HepG2 (cell line): ENCODE measurements around the gene CHADL. TPM values are rescaled to one million over a fixed set of nuclear protein-coding genes. Genes with fewer than 3 reads are reported as not detected.

Experiments used
- AGO2 ChIP-seq: fragments of 200-400 bp; formaldehyde crosslinking; optimal IDR thresholded peaks from 2 replicates; pipeline ENCODE3; 2017; ENCODE audit warnings: mild to moderate bottlenecking, low read depth, low read length, moderate library complexity
- DNMT3B ChIP-seq: conservative IDR thresholded peaks from 2 replicates; pipeline ENCODE4 v1.6.1; 2016; ENCODE audit warnings: missing biosample characterization, control low read depth
- ERF ChIP-seq: IDR thresholded peaks from 2 replicates; pipeline ENCODE4 v1.6.1; 2018; ENCODE audit warnings: missing biosample characterization, missing genetic modification reagents
- KLF12 ChIP-seq: sonication (generic); formaldehyde crosslinking; IDR thresholded peaks from 2 replicates; pipeline ENCODE4 v1.4.0; 2020; ENCODE audit warnings: missing genetic modification reagents, borderline replicate concordance
- MEIS1 ChIP-seq: sonication (generic); formaldehyde crosslinking; IDR thresholded peaks from 2 replicates; pipeline ENCODE4 v1.9.0; 2021; ENCODE audit warnings: mild to moderate bottlenecking, missing genetic modification reagents, moderate library complexity, borderline replicate concordance
- NCOA2 ChIP-seq: sonication (generic); formaldehyde crosslinking; IDR thresholded peaks from 2 replicates; pipeline ENCODE4 v1.8.0; 2022; ENCODE audit warnings: inconsistent platforms
- NONO ChIP-seq, 2 experiments: fragments of 450-650 bp in 1 of 2; sonication (generic) in 1 of 2; formaldehyde crosslinking in 1 of 2; IDR thresholded peaks in 1 of 2; conservative IDR thresholded peaks in 1 of 2; 2 replicates each; pipeline versions ENCODE4 v1.6.1 to v1.8.0; 2017 to 2022; ENCODE audit warnings: mild to moderate bottlenecking in 1 of 2, missing genetic modification reagents in 1 of 2, moderate library complexity in 1 of 2
- NRL ChIP-seq: sonication (generic); formaldehyde crosslinking; IDR thresholded peaks from 2 replicates; pipeline ENCODE4 v1.5.0; 2020; ENCODE audit warnings: missing genetic modification reagents, mild to moderate bottlenecking, moderate library complexity, borderline replicate concordance
- PRPF4 ChIP-seq: fragments of 200-400 bp; formaldehyde crosslinking; IDR thresholded peaks from 2 replicates; pipeline ENCODE4 v1.6.1; 2016; ENCODE audit warnings: low read length, low read depth; ENCODE audit not compliant: poor library complexity, severe bottlenecking
- RXRA ChIP-seq: sonication (generic); formaldehyde crosslinking; IDR thresholded peaks from 2 replicates; pipeline ENCODE4 v1.5.1; 2020; ENCODE audit warnings: missing genetic modification reagents
- TBP ChIP-seq: sonication (generic); formaldehyde crosslinking; IDR thresholded peaks from 2 replicates; pipeline ENCODE4 v1.5.0; 2020; ENCODE audit warnings: missing genetic modification reagents
- TCF7 ChIP-seq: sonication (generic); IDR thresholded peaks from 2 replicates; pipeline ENCODE4 v1.6.1; 2016; ENCODE audit warnings: antibody characterized with exemption, low read depth
- TEAD2 ChIP-seq: sonication (generic); formaldehyde crosslinking; IDR thresholded peaks from 2 replicates; pipeline ENCODE4 v1.9.0; 2021; ENCODE audit warnings: missing genetic modification reagents
- THYN1 ChIP-seq: sonication (generic); formaldehyde crosslinking; IDR thresholded peaks from 2 replicates; pipeline ENCODE4 v1.8.1; 2023; ENCODE audit warnings: low read depth, mild to moderate bottlenecking, moderate library complexity, missing genetic modification reagents, borderline replicate concordance
- ZBTB3 ChIP-seq: sonication (generic); formaldehyde crosslinking; IDR thresholded peaks from 2 replicates; pipeline ENCODE4 v1.4.0; 2020; ENCODE audit warnings: low read depth, mild to moderate bottlenecking, moderate library complexity, missing genetic modification reagents, borderline replicate concordance
- ZC3H13 ChIP-seq: sonication (generic); formaldehyde crosslinking; IDR thresholded peaks from 2 replicates; pipeline ENCODE4 v1.8.1; 2023; ENCODE audit warnings: mild to moderate bottlenecking, missing genetic modification reagents, moderate library complexity
- ZEB1 ChIP-seq: IDR thresholded peaks from 2 replicates; pipeline ENCODE4 v1.6.1; 2012; ENCODE audit warnings: mild to moderate bottlenecking, low read depth, inconsistent platforms; ENCODE audit not compliant: insufficient replicate concordance
- ZNF138 ChIP-seq: sonication (generic); formaldehyde crosslinking; IDR thresholded peaks from 2 replicates; pipeline ENCODE4 v1.5.0; 2020; ENCODE audit warnings: mild to moderate bottlenecking, low read depth, missing genetic modification reagents
- ZNF253 ChIP-seq: sonication (generic); formaldehyde crosslinking; IDR thresholded peaks from 2 replicates; pipeline ENCODE4 v1.8.0; 2022; ENCODE audit warnings: mild to moderate bottlenecking, missing genetic modification reagents, borderline replicate concordance
- ZNF292 ChIP-seq: sonication (generic); formaldehyde crosslinking; IDR thresholded peaks from 2 replicates; pipeline ENCODE4 v1.8.1; 2022; ENCODE audit warnings: mild to moderate bottlenecking, low read depth, missing genetic modification reagents, borderline replicate concordance
- ZNF432 ChIP-seq: sonication (generic); formaldehyde crosslinking; IDR thresholded peaks from 2 replicates; pipeline ENCODE4 v1.5.0; 2020; ENCODE audit warnings: missing genetic modification reagents, mild to moderate bottlenecking, borderline replicate concordance
- ZNF496 ChIP-seq: sonication (generic); formaldehyde crosslinking; IDR thresholded peaks from 2 replicates; pipeline ENCODE4 v1.8.1; 2023; ENCODE audit warnings: mild to moderate bottlenecking, moderate library complexity, missing genetic modification reagents; ENCODE audit not compliant: insufficient replicate concordance
- ZNF558 ChIP-seq: sonication (generic); formaldehyde crosslinking; IDR thresholded peaks from 2 replicates; pipeline ENCODE4 v1.9.0; 2022; ENCODE audit warnings: mild to moderate bottlenecking, missing genetic modification reagents, borderline replicate concordance
- ZNF878 ChIP-seq: sonication (generic); formaldehyde crosslinking; IDR thresholded peaks from 2 replicates; pipeline ENCODE4 v1.8.1; 2023; ENCODE audit warnings: mild to moderate bottlenecking, missing genetic modification reagents, moderate library complexity
- ZZZ3 ChIP-seq: sonication (generic); formaldehyde crosslinking; IDR thresholded peaks from 2 replicates; pipeline ENCODE4 v1.4.0; 2020; ENCODE audit warnings: missing genetic modification reagents, mild to moderate bottlenecking, borderline replicate concordance
- polyA plus RNA-seq, 8 experiments: library from polyadenylated mRNA; depleted of rRNA in 3 of 8; stranded (reverse) in 7 of 8; unstranded in 1 of 8; fragments of >200 nt; fragmentation: Illumina TruSeq in 4 of 8; extraction: Trizol in 4 of 8; gene quantifications; 2 replicates each; pipeline versions ENCODE4 v1.2.1 to v1.2.3, GENCODE V29; 2011 to 2016; ENCODE audit warnings: low read depth in 4 of 8, missing spikeins in 1 of 8, mixed read lengths in 1 of 8; ENCODE audit not compliant: insufficient read depth in 1 of 8
- total RNA-seq, 5 experiments: library from RNA; depleted of rRNA; stranded (reverse); fragments of >200 nt; fragmentation: Illumina TruSeq; extraction: Trizol; gene quantifications; 2 replicates each; pipeline ENCODE4 v1.2.3, GENCODE V29; 2016; ENCODE audit warnings: low read depth in 1 of 5
- TF ChIP-seq, protein P1 (sequence below): sonication (generic); formaldehyde crosslinking; IDR thresholded peaks from 2 replicates; pipeline ENCODE4 v1.8.0; 2022; ENCODE audit warnings: missing genetic modification reagents, mild to moderate bottlenecking, inconsistent platforms, borderline replicate concordance
- TF ChIP-seq, protein P2 (sequence below): sonication (generic); formaldehyde crosslinking; IDR thresholded peaks from 2 replicates; pipeline ENCODE4 v1.8.0; 2022; ENCODE audit warnings: low read depth, missing genetic modification reagents

CHADL gene
- total and polyA plus RNA-seq, 2 of the 13 experiments (the other 11 are each of a cell fraction or from before 2014, with no cell fraction given): 2.8 to 8.1 TPM

DNA sequence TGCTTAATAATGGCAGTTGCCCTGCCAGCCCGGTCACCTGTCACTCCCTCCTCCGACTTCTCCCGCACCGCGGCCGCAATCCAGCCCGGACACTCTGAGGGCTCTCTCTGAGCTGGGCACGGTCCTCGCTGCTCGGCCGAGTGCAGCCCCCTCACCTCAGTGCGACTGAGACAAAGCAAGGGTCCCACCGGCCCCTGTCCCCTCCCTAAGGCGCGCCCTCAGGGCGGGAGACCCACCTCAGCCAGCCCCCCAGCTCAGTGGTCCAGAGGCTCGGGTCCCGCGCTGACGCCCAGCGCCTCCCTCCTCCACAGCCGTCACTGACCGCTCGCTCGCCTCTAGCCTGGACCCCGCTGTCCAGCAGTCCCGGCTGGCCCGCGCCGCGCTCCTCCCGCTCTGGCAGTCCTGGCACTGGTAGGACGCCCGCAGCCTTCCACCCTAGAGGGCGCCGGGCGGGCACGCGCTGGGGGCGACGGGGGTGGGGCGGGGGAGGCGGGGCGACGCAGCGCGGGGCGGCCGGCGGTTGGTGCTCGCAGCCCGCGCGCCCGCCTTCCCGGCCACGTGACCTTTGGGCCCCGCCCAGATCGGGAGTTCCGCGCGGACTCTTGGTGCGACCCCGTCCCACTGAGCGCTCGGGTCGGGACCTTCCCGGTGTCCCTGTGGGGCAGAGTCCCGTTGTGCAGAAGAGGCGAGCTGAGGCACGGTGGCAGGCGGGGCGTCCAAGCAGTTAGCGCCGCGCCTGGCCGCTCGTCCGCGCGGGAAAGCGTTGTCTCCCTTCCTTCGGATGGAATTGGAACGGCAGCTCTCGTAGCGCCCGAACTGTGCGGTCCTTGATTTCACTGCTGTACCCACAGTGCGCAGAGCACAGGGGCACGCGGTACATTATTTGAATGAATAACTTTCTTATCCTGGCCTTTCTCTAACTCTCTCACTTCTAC, 43.4 kb downstream of the CHADL start (continued):
- TF ChIP-seq DNMT3B (CRISPR knock-in tag) (no peak), KLF12 (CRISPR knock-in tag) (0 out of 2 replicates have a peak, but pooled peaks have one; percentile 33), ZNF878 (no peak), ZNF138 (CRISPR knock-in tag) (0 out of 2 replicates have a peak, but pooled peaks have one; percentile 20), ZBTB3 (CRISPR knock-in tag) (no peak), TCF7 (no peak), ERF (CRISPR knock-in tag) (no peak), ZNF253 (no peak), ZNF496 (CRISPR knock-in tag) (no peak), ZNF292 (CRISPR knock-in tag) (peak; percentile 15; the same call in 1 of the 2 replicates), ZEB1 (no peak), AGO2 (peak; percentile 30), TEAD2 (CRISPR knock-in tag) (no peak), NRL (0 out of 2 replicates have a peak, but pooled peaks have one; percentile 27), THYN1 (CRISPR knock-in tag) (no peak), TBP (CRISPR knock-in tag) (no peak), MEIS1 (CRISPR knock-in tag) (peak; percentile 67; the same call in 1 of the 2 replicates), PRPF4 (no peak), NCOA2 (CRISPR knock-in tag) (0 out of 2 replicates have a peak, but pooled peaks have one; percentile 28), ZZZ3 (CRISPR knock-in tag) (no peak), NONO (IDR thresholded peaks at IDR 0.05) (no peak), NONO (CRISPR knock-in tag; conservative IDR thresholded peaks at IDR 0.05) (peak; percentile 77), ZNF432 (CRISPR knock-in tag) (no peak), RXRA (0 out of 2 replicates have a peak, but pooled peaks have one; percentile 7), ZNF558 (CRISPR knock-in tag) (no peak), ZC3H13 (no peak)
- TF ChIP-seq, protein P1, sequence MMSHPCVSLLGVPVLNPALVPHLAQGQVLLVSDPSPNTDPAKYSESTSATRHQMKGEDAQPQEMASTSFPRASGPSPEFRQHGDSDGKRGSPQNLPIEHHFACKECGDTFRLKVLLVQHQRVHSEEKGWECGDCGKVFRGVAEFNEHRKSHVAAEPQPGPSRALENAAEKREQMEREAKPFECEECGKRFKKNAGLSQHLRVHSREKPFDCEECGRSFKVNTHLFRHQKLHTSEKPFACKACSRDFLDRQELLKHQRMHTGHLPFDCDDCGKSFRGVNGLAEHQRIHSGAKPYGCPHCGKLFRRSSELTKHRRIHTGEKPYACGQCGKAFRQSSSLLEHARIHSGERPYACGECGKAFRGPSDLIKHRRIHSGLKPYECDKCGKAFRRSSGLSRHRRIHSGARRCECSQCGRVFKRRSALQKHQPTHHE (CRISPR knock-in tag): 0 out of 2 replicates have a peak, but pooled peaks have one; percentile 25
- TF ChIP-seq, protein P2, sequence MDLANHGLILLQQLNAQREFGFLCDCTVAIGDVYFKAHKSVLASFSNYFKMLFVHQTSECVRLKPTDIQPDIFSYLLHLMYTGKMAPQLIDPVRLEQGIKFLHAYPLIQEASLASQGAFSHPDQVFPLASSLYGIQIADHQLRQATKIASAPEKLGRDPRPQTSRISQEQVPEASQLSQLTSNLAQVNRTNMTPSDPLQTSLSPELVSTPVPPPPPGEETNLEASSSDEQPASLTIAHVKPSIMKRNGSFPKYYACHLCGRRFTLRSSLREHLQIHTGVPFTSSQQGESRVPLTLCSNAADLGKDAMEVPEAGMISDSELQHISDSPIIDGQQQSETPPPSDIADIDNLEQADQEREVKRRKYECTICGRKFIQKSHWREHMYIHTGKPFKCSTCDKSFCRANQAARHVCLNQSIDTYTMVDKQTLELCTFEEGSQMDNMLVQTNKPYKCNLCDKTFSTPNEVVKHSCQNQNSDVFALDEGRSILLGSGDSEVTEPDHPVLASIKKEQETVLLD (CRISPR knock-in tag): no peak; the same call in 1 of the 2 replicates
